K562 (cell line): Measurements from ENCODE around the gene TACC3.

Source experiments
- ATF7 ChIP-seq: fragments of 450-650 bp; IDR thresholded peaks from 2 replicates; pipeline ENCODE4 v1.7.1; 2014; ENCODE audit warnings: mild to moderate bottlenecking, moderate library complexity
- CTCF ChIP-seq, 3 experiments: IDR thresholded peaks in 2 of 3; conservative IDR thresholded peaks in 1 of 3; 2 replicates each; pipeline ENCODE4 v1.5.1; 2011 to 2012; ENCODE audit warnings: low read length in 3 of 3, mild to moderate bottlenecking in 3 of 3, control low read depth in 2 of 3, improper control_type of control experiment in 1 of 3, inconsistent platforms in 1 of 3, low read depth in 1 of 3, mixed read lengths in 1 of 3, moderate library complexity in 1 of 3; ENCODE audit not compliant: insufficient read depth in 2 of 3
- E2F3 ChIP-seq: fragments of 250-450 bp; sonication (Bioruptor Pico); IDR thresholded peaks from 2 replicates; pipeline ENCODE4 v1.4.0; 2020; ENCODE audit warnings: mild to moderate bottlenecking
- ELF1 ChIP-seq: fragments of 200-800 bp; sonication (Bioruptor generic); IDR thresholded peaks from 2 replicates; pipeline ENCODE4 v1.6.1; 2016; ENCODE audit warnings: missing genetic modification characterization, missing compliant biosample characterization
- MYC ChIP-seq, 2 experiments: fragments of 250-450 bp in 1 of 2; sonication (Bioruptor Pico) in 1 of 2; IDR thresholded peaks; 2 replicates each; pipeline versions ENCODE4 v1.5.1 to v1.6.1; 2012 to 2021; ENCODE audit warnings: low read depth in 2 of 2, borderline replicate concordance in 1 of 2, improper control_type of control experiment in 1 of 2, low read length in 1 of 2, mild to moderate bottlenecking in 1 of 2, moderate library complexity in 1 of 2
- NRF1 ChIP-seq, 2 experiments: fragments of 450-650 bp; IDR thresholded peaks in 1 of 2; conservative IDR thresholded peaks in 1 of 2; 2 replicates each; pipeline ENCODE4 v1.6.1; 2014; ENCODE audit warnings: mild to moderate bottlenecking in 2 of 2
- PCBP2 ChIP-seq: fragments of 200-400 bp; formaldehyde crosslinking; IDR thresholded peaks from 2 replicates; pipeline ENCODE4 v1.6.1; 2018; ENCODE audit warnings: low read length, low read depth, mild to moderate bottlenecking, moderate library complexity; ENCODE audit not compliant: poor library complexity, severe bottlenecking
- RFX5 ChIP-seq: IDR thresholded peaks from 2 replicates; pipeline ENCODE4 v1.6.1; 2011; ENCODE audit warnings: low read depth, mild to moderate bottlenecking, improper control_type of control experiment, low read length
- YBX1 ChIP-seq: fragments of 450-650 bp; IDR thresholded peaks from 2 replicates; pipeline ENCODE4 v1.7.1; 2016; ENCODE audit warnings: mild to moderate bottlenecking
- TF ChIP-seq, protein P1 (sequence below): fragments of 450-650 bp; IDR thresholded peaks from one replicate; pipeline ENCODE4 v1.6.1; 2018; ENCODE audit warnings: mild to moderate bottlenecking, moderate library complexity; ENCODE audit not compliant: partially characterized antibody
- TF ChIP-seq, protein P2 (sequence below): sonication (generic); formaldehyde crosslinking; IDR thresholded peaks from 2 replicates; pipeline ENCODE4 v1.8.0; 2022; ENCODE audit warnings: mild to moderate bottlenecking, missing genetic modification reagents
- TF ChIP-seq, protein P3 (sequence below): fragments of 450-650 bp; IDR thresholded peaks from 2 replicates; pipeline ENCODE4 v1.6.1; 2017; ENCODE audit warnings: mild to moderate bottlenecking, moderate library complexity

GRCh38 chr4:1779588-1780382, 58.5 kb downstream of the TACC3 start:
- TF ChIP-seq, protein P1, sequence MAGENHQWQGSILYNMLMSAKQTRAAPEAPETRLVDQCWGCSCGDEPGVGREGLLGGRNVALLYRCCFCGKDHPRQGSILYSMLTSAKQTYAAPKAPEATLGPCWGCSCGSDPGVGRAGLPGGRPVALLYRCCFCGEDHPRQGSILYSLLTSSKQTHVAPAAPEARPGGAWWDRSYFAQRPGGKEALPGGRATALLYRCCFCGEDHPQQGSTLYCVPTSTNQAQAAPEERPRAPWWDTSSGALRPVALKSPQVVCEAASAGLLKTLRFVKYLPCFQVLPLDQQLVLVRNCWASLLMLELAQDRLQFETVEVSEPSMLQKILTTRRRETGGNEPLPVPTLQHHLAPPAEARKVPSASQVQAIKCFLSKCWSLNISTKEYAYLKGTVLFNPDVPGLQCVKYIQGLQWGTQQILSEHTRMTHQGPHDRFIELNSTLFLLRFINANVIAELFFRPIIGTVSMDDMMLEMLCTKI = no peak
- TF ChIP-seq NRF1 (conservative IDR thresholded peaks at IDR 0.05 in 1 of 2, IDR thresholded peaks at IDR 0.05 in 1 of 2) (no peak), RFX5 (no peak), CTCF (IDR thresholded peaks at IDR 0.05 in 2 of 3, conservative IDR thresholded peaks at IDR 0.05 in 1 of 3; ENCODE audit: insufficient read depth in 2 of 3, low read depth in 1 of 3, low read length in 3 of 3) (no peak), ATF7 (no peak), MYC (IDR thresholded peaks at IDR 0.05; ENCODE audit: low read depth, low read length) (no peak), MYC (CRISPR knock-in tag; IDR thresholded peaks at IDR 0.05; ENCODE audit: borderline replicate concordance, low read depth) (no peak), E2F3 (CRISPR knock-in tag) (no peak), PCBP2 (no peak), ELF1 (tag) (no peak), YBX1 (no peak)
- TF ChIP-seq, protein P2, sequence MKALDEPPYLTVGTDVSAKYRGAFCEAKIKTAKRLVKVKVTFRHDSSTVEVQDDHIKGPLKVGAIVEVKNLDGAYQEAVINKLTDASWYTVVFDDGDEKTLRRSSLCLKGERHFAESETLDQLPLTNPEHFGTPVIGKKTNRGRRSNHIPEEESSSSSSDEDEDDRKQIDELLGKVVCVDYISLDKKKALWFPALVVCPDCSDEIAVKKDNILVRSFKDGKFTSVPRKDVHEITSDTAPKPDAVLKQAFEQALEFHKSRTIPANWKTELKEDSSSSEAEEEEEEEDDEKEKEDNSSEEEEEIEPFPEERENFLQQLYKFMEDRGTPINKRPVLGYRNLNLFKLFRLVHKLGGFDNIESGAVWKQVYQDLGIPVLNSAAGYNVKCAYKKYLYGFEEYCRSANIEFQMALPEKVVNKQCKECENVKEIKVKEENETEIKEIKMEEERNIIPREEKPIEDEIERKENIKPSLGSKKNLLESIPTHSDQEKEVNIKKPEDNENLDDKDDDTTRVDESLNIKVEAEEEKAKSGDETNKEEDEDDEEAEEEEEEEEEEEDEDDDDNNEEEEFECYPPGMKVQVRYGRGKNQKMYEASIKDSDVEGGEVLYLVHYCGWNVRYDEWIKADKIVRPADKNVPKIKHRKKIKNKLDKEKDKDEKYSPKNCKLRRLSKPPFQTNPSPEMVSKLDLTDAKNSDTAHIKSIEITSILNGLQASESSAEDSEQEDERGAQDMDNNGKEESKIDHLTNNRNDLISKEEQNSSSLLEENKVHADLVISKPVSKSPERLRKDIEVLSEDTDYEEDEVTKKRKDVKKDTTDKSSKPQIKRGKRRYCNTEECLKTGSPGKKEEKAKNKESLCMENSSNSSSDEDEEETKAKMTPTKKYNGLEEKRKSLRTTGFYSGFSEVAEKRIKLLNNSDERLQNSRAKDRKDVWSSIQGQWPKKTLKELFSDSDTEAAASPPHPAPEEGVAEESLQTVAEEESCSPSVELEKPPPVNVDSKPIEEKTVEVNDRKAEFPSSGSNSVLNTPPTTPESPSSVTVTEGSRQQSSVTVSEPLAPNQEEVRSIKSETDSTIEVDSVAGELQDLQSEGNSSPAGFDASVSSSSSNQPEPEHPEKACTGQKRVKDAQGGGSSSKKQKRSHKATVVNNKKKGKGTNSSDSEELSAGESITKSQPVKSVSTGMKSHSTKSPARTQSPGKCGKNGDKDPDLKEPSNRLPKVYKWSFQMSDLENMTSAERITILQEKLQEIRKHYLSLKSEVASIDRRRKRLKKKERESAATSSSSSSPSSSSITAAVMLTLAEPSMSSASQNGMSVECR (CRISPR knock-in tag) = no peak
- TF ChIP-seq, protein P3, sequence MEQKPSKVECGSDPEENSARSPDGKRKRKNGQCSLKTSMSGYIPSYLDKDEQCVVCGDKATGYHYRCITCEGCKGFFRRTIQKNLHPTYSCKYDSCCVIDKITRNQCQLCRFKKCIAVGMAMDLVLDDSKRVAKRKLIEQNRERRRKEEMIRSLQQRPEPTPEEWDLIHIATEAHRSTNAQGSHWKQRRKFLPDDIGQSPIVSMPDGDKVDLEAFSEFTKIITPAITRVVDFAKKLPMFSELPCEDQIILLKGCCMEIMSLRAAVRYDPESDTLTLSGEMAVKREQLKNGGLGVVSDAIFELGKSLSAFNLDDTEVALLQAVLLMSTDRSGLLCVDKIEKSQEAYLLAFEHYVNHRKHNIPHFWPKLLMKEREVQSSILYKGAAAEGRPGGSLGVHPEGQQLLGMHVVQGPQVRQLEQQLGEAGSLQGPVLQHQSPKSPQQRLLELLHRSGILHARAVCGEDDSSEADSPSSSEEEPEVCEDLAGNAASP = no peak
